22Rv1 (cell line): Measurements from ENCODE around the gene SLC39A11.

Experiments used
- H3K27ac ChIP-seq: fragments of 450-650 bp; 2 replicates; pipeline ENCODE4 v1.5.1; 2017
- CTCF ChIP-seq: fragments of 450-650 bp; IDR thresholded peaks from 2 replicates; pipeline ENCODE4 v1.5.1; 2017; ENCODE audit warnings: mild to moderate bottlenecking
- ZFX ChIP-seq: fragments of 450-650 bp; IDR thresholded peaks from 2 replicates; pipeline ENCODE4 v1.6.1; 2017; ENCODE audit warnings: antibody characterized with exemption, borderline replicate concordance

The SLC39A11 gene

GRCh38 chr17:72879877-72880276 lies 212.6 kb downstream of the SLC39A11 start:
- no peak for TF ChIP-seq CTCF
- TF ChIP-seq ZFX = no peak
- H3K27ac ChIP-seq = no peak overlapping the region

GRCh38 chr17:72878975-72879660 lies 213.4 kb downstream of the SLC39A11 start:
- TF ChIP-seq ZFX (no peak), CTCF (no peak)
- no peak overlapping the region for H3K27ac ChIP-seq

GRCh38 chr17:72877348-72877747 lies 215.1 kb downstream of the SLC39A11 start:
- no peak for TF ChIP-seq CTCF
- TF ChIP-seq ZFX = no peak
- no peak overlapping the region for H3K27ac ChIP-seq

- no peak for TF ChIP-seq ZFX
- TF ChIP-seq CTCF = no peak
- no peak overlapping the region for H3K27ac ChIP-seq
These were observed 216.1 kb downstream of the SLC39A11 start for GRCh38 chr17:72876413-72876812.

- TF ChIP-seq ZFX (no peak), CTCF (no peak)
- H3K27ac ChIP-seq = no peak overlapping the region
These were observed 217.1 kb downstream of the SLC39A11 start for GRCh38 chr17:72875361-72875760.

- TF ChIP-seq CTCF (no peak), ZFX (no peak)
These were observed 220.1 kb downstream of the SLC39A11 start for GRCh38 chr17:72872396-72872795.

GRCh38 chr17:72870367-72870985 lies 222.0 kb downstream of the SLC39A11 start:
- TF ChIP-seq CTCF (no peak), ZFX (no peak)
- no peak overlapping the region for H3K27ac ChIP-seq

More at GRCh38 chr17:72872396-72872795, 220.1 kb downstream of the SLC39A11 start:
- no peak overlapping the region for H3K27ac ChIP-seq
